ENCODE measurements around the gene ANKAR.
A peak's percentile ranks its signal among the peaks of the same experiment; 100 is the strongest.
"Not testable (repeated sequence)": the region's sequence is repeated elsewhere in the genome, so short reads cannot be mapped to it uniquely, and the experiment has no call there.

Gene ANKAR

GRCh38 chr2:189661957-189662321 is 12.5 kb upstream of the ANKAR start:
- Histone ChIP-seq H3K27ac (ENCODE audit: low read depth, low read length, poor library complexity, severe bottlenecking) (peak overlapping the region; percentile 16), H2AFZ (ENCODE audit: low read length) (no peak overlapping the region), H3K79me2 (ENCODE audit: insufficient read depth, low read length) (peaks cover 27% of the 10 kb centered on the region)

GRCh38 chr2:189662669-189663226 is 11.7 kb upstream of the ANKAR start:
- Histone ChIP-seq H3K27ac (ENCODE audit: low read depth, low read length, poor library complexity, severe bottlenecking) (peak overlapping the region; percentile 16), H3K9ac (ENCODE audit: low read length) (peak overlapping the region; percentile 94), H3K36me3 (ENCODE audit: insufficient read depth, low read length) (peaks cover 35% of the 10 kb centered on the region), H3K4me1 (ENCODE audit: insufficient read depth, low read length, severe bottlenecking) (peaks cover 30% of the 10 kb centered on the region), H3K9me2 (ENCODE audit: low read depth, low read length) (no peaks in the 10 kb centered on the region), H3F3A (ENCODE audit: insufficient read depth, low read length) (no peaks in the 10 kb centered on the region), H3K4me2 (ENCODE audit: low read length) (peak overlapping the region; percentile 88), H3K9me3 (ENCODE audit: low read length) (no peaks in the 10 kb centered on the region), H3K79me2 (ENCODE audit: insufficient read depth, low read length) (peaks cover 27% of the 10 kb centered on the region), H4K20me1 (ENCODE audit: insufficient read depth, low read length) (no peaks in the 10 kb centered on the region; the same call in 1 of the 2 replicates), H3K4me3 (ENCODE audit: low read depth, low read length, poor library complexity, severe bottlenecking) (peak overlapping the region; percentile 91), H3K27me3 (ENCODE audit: insufficient read depth, low read length) (no peaks in the 10 kb centered on the region), H2AFZ (ENCODE audit: low read length) (no peak overlapping the region)
- TF ChIP-seq CTCF (IDR thresholded peaks at IDR 0.05; ENCODE audit: low read length) (no peak), EZH2 (IDR thresholded peaks at IDR 0.05; ENCODE audit: borderline replicate concordance, low read length) (no peak)

More at GRCh38 chr2:189661957-189662321, 12.5 kb upstream of the ANKAR start:
- Histone ChIP-seq H3K9ac (ENCODE audit: low read length) (peak overlapping the region; percentile 94), H3K4me1 (ENCODE audit: insufficient read depth, low read length, severe bottlenecking) (peaks cover 34% of the 10 kb centered on the region), H3K4me3 (ENCODE audit: low read depth, low read length, poor library complexity, severe bottlenecking) (peak overlapping the region; percentile 91), H4K20me1 (ENCODE audit: insufficient read depth, low read length) (no peaks in the 10 kb centered on the region; the same call in 1 of the 2 replicates), H3K9me3 (ENCODE audit: low read length) (no peaks in the 10 kb centered on the region), H3K27me3 (ENCODE audit: insufficient read depth, low read length) (no peaks in the 10 kb centered on the region), H3F3A (ENCODE audit: insufficient read depth, low read length) (no peaks in the 10 kb centered on the region), H3K36me3 (ENCODE audit: insufficient read depth, low read length) (peaks cover 26% of the 10 kb centered on the region), H3K4me2 (ENCODE audit: low read length) (peak overlapping the region; percentile 88), H3K9me2 (ENCODE audit: low read depth, low read length) (no peaks in the 10 kb centered on the region)
- TF ChIP-seq EZH2 (IDR thresholded peaks at IDR 0.05; ENCODE audit: borderline replicate concordance, low read length) (no peak), CTCF (IDR thresholded peaks at IDR 0.05; ENCODE audit: low read length) (no peak)

- not testable (repeated sequence) for H3K9me2 ChIP-seq (ENCODE audit: low read depth, low read length); H3K27ac ChIP-seq (ENCODE audit: low read depth, low read length, poor library complexity, severe bottlenecking); H3K27me3 ChIP-seq (ENCODE audit: insufficient read depth, low read length); H3K9me3 ChIP-seq (ENCODE audit: low read length); H3F3A ChIP-seq (ENCODE audit: insufficient read depth, low read length); H4K20me1 ChIP-seq (ENCODE audit: insufficient read depth, low read length); H2AFZ ChIP-seq (ENCODE audit: low read length); H3K9ac ChIP-seq (ENCODE audit: low read length); H3K4me2 ChIP-seq (ENCODE audit: low read length)
- Histone ChIP-seq H3K36me3 (ENCODE audit: insufficient read depth, low read length) (peaks cover 40% of the 10 kb centered on the region), H3K4me3 (ENCODE audit: low read depth, low read length, poor library complexity, severe bottlenecking) (peak overlapping the region; percentile 13), H3K79me2 (ENCODE audit: insufficient read depth, low read length) (peaks cover 27% of the 10 kb centered on the region), H3K4me1 (ENCODE audit: insufficient read depth, low read length, severe bottlenecking) (peaks cover 24% of the 10 kb centered on the region)
Measured at GRCh38 chr2:189663319-189663718, 11.2 kb upstream of the ANKAR start.

- H3K9me2 ChIP-seq (ENCODE audit: low read depth, low read length): no peaks in the 10 kb centered on the region
- no peak overlapping the region for H3K9ac ChIP-seq (ENCODE audit: low read length)
- H4K20me1 ChIP-seq (ENCODE audit: insufficient read depth, low read length): no peaks in the 10 kb centered on the region; the same call in 1 of the 2 replicates
- H3K4me2 ChIP-seq (ENCODE audit: low read length): no peak overlapping the region
- H3K4me3 ChIP-seq (ENCODE audit: low read depth, low read length, poor library complexity, severe bottlenecking): no peak overlapping the region
- no peak overlapping the region for H2AFZ ChIP-seq (ENCODE audit: low read length)
- TF ChIP-seq CTCF (IDR thresholded peaks at IDR 0.05; ENCODE audit: low read length): no peak
- TF ChIP-seq EZH2 (IDR thresholded peaks at IDR 0.05; ENCODE audit: borderline replicate concordance, low read length): no peak
- no peaks in the 10 kb centered on the region for H3K9me3 ChIP-seq (ENCODE audit: low read length)
- H3K27me3 ChIP-seq (ENCODE audit: insufficient read depth, low read length): no peaks in the 10 kb centered on the region
- peaks cover 14% of the 10 kb centered on the region for H3K4me1 ChIP-seq (ENCODE audit: insufficient read depth, low read length, severe bottlenecking)
- no peaks in the 10 kb centered on the region for H3K79me2 ChIP-seq (ENCODE audit: insufficient read depth, low read length)
- no peaks in the 10 kb centered on the region for H3F3A ChIP-seq (ENCODE audit: insufficient read depth, low read length)
- no peak overlapping the region for H3K27ac ChIP-seq (ENCODE audit: low read depth, low read length, poor library complexity, severe bottlenecking)
- H3K36me3 ChIP-seq (ENCODE audit: insufficient read depth, low read length): peaks cover 71% of the 10 kb centered on the region
Measured at GRCh38 chr2:189669913-189670312, 4.6 kb upstream of the ANKAR start.
